Uterus (tissue), 4 donors: ENCODE results near the gene NTPCR. TPM values are rescaled to one million over a fixed set of nuclear protein-coding genes. Genes with fewer than 3 reads are reported as not detected.
A peak's percentile ranks its signal among the peaks of the same experiment; 100 is the strongest.
"Not testable (repeated sequence)": the region's sequence is repeated elsewhere in the genome, so short reads cannot be mapped to it uniquely, and the experiment has no call there.

Source experiments
- DNase-seq, 2 donors: peaks; one replicate each; pipeline ENCODE4 v3.0.0-alpha.2; 2019 to 2020
- H3K27ac ChIP-seq, 2 donors: fragments of 200-600 bp; sonication (generic); 1 replicate in 1 of 2; 2 replicates in 1 of 2; pipeline ENCODE4 v1.5.1; 2016 to 2018
- H3K27me3 ChIP-seq, 2 donors: fragments of 200-600 bp; sonication (generic); one replicate each; pipeline ENCODE4 v1.5.1; 2018 to 2019; ENCODE audit warnings: control low read depth in 1 of 2
- H3K36me3 ChIP-seq, 2 donors: fragments of 200-600 bp; sonication (generic); one replicate each; pipeline ENCODE4 v1.5.1; 2019; ENCODE audit warnings: control low read depth in 1 of 2
- H3K4me1 ChIP-seq, 2 donors: fragments of 200-600 bp; sonication (generic); one replicate each; pipeline ENCODE4 v1.5.1; 2018 to 2019; ENCODE audit warnings: control low read depth in 1 of 2
- H3K4me3 ChIP-seq, 2 donors: fragments of 200-600 bp; sonication (generic); 1 replicate in 1 of 2; 2 replicates in 1 of 2; pipeline ENCODE4 v1.5.1; 2018 to 2019; ENCODE audit warnings: mild to moderate bottlenecking in 1 of 2
- H3K9me3 ChIP-seq, 2 donors: fragments of 200-600 bp; sonication (generic); one replicate each; pipeline ENCODE4 v1.5.1; 2019; ENCODE audit warnings: control low read depth in 1 of 2
- POLR2A ChIP-seq, 2 donors: fragments of 450-650 bp; IDR thresholded peaks; one replicate each; pipeline ENCODE4 v1.6.1; 2016; ENCODE audit warnings: antibody characterized with exemption in 2 of 2, mild to moderate bottlenecking in 1 of 2, moderate library complexity in 1 of 2
- intact Hi-C: fragments of 100-400 bp; cut with DNase I; formaldehyde crosslinking; loops from one replicate; pipeline ENCODE4 v1.15.1; 2023; ENCODE audit warnings: low total_unique reads
- total RNA-seq, 4 donors: library from RNA; depleted of rRNA in 3 of 4; stranded (reverse); fragments of >200 nt in 3 of 4; gene quantifications; one replicate each; pipeline versions ENCODE4 v1.1.0 to v1.2.4, GENCODE V29; 2014 to 2023
- TF ChIP-seq, protein P1 (sequence below), 4 experiments: fragments of 200-600 bp in 2 of 4; fragments of 450-650 bp in 2 of 4; sonication (generic) in 2 of 4; IDR thresholded peaks; one replicate each; pipeline ENCODE4 v1.5.1; 2016 to 2019; ENCODE audit warnings: antibody characterized with exemption in 4 of 4, mild to moderate bottlenecking in 2 of 4, moderate library complexity in 1 of 4
- donor health status: DM: yes; HTN: yes; CAD: no.

The NTPCR gene
- total RNA-seq, 4 donors from 2014 or later: 7.4 to 30.1 (median 17.1) TPM

DNA sequence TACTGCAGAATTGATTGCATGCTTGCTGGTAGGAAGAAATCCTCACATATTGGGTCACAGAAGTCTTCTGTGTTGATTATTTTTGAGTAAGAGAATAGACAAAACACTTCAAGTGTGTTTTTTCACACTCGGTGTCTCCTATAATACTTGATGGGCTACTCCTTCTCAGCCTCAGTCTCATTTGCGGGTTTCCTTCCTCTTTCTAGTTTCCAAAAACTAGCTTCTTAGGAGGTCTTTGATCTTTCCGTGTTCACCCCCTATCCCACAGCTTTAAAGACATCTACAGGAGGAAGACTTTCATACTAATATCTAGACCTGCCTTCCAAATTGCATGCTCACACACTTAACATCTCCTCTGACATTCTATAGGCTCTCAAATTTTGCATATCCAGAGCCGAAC is 40.7 kb upstream of the NTPCR start:
- Histone ChIP-seq H3K27ac (no peak overlapping the region), H3K4me1 (no peaks in the 10 kb centered on the region), H3K4me3 (no peak overlapping the region), H3K27me3 (no peaks in the 10 kb centered on the region), H3K9me3 (no peaks in the 10 kb centered on the region), H3K36me3 (no peaks in the 10 kb centered on the region)
- no peak for TF ChIP-seq POLR2A (IDR thresholded peaks at IDR 0.05)
- TF ChIP-seq, protein P1, sequence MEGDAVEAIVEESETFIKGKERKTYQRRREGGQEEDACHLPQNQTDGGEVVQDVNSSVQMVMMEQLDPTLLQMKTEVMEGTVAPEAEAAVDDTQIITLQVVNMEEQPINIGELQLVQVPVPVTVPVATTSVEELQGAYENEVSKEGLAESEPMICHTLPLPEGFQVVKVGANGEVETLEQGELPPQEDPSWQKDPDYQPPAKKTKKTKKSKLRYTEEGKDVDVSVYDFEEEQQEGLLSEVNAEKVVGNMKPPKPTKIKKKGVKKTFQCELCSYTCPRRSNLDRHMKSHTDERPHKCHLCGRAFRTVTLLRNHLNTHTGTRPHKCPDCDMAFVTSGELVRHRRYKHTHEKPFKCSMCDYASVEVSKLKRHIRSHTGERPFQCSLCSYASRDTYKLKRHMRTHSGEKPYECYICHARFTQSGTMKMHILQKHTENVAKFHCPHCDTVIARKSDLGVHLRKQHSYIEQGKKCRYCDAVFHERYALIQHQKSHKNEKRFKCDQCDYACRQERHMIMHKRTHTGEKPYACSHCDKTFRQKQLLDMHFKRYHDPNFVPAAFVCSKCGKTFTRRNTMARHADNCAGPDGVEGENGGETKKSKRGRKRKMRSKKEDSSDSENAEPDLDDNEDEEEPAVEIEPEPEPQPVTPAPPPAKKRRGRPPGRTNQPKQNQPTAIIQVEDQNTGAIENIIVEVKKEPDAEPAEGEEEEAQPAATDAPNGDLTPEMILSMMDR (IDR thresholded peaks at IDR 0.05): no peak
- no peak for DNase-seq
- intact Hi-C loops: no loop called here

DNA sequence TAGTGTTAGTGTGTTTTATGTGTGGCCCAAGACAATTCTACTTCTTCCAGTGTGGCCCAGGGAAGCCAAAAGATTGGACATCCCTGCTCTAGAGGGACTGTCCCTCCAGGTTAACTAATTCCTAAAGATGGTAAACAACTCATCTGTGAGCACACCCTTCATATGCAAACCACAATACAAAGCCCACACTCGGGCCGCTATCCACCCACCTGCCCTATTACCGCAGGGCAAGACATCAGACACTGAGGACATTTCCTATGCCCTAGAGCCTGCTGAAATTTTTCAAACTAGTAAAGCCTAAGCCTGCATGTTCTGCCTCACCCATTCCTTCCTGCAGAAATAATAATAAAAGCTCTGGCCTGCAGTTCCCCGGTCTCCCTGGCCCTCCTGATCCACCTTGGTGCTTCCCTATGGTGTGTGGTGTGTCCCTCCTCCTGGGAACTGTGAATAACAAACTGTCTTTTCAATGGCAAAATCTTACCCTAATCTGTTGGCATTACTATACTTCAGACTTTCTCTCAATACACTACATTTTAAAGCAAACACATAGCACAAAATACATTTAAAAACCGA is 39.3 kb upstream of the NTPCR start:
- H3K4me1 ChIP-seq: no peaks in the 10 kb centered on the region
- TF ChIP-seq, protein P1 (IDR thresholded peaks at IDR 0.05): no peak
- no peak for TF ChIP-seq POLR2A (IDR thresholded peaks at IDR 0.05)
- H3K27me3 ChIP-seq: no peaks in the 10 kb centered on the region
- no peak overlapping the region for H3K27ac ChIP-seq
- DNase-seq: no peak
- no peaks in the 10 kb centered on the region for H3K9me3 ChIP-seq
- intact Hi-C loops: no loop called here
- H3K36me3 ChIP-seq: no peaks in the 10 kb centered on the region
- H3K4me3 ChIP-seq: no peak overlapping the region

DNA sequence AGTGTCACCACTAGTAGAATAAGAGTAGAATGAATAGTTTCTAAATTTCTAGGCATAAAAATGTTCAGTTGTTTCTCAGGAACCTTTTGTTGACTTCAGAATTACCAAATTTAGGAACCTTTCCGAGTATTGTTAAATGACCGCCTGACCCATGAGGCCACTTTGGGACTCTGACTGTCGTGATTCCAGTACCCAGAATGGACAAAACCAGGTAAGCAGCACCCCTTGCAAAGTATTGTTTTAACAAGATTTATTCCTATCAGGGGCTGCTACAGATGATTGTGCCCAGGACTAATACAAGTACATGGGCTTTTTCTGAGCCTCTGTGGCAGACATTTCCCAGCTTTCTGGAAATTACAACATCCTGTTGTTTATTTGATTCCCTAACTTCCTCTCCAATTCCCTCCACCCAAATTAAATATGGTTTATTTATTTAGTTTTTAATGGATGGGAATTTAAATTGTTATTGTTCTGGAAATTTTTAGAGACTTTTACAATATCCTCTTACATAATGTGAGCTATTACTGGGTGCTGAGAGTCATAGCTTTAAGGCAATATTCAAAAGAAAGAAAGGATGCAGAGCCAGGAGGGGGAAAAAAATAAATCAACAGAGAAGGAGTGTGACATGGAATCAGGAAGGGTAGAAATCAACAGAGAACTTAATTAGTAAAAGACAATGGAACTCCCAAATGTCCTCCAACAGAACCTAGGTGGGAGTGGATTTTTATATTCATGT is 37.4 kb upstream of the NTPCR start:
- no peak for TF ChIP-seq POLR2A (IDR thresholded peaks at IDR 0.05)
- H3K4me3 ChIP-seq: no peak overlapping the region
- no peaks in the 10 kb centered on the region for H3K27me3 ChIP-seq
- no peaks in the 10 kb centered on the region for H3K36me3 ChIP-seq
- DNase-seq: no peak
- intact Hi-C loops: no loop called here
- H3K27ac ChIP-seq: peak overlapping the region in 1 of 2 donors; percentile 8
- no peaks in the 10 kb centered on the region for H3K9me3 ChIP-seq
- no peaks in the 10 kb centered on the region for H3K4me1 ChIP-seq

DNA sequence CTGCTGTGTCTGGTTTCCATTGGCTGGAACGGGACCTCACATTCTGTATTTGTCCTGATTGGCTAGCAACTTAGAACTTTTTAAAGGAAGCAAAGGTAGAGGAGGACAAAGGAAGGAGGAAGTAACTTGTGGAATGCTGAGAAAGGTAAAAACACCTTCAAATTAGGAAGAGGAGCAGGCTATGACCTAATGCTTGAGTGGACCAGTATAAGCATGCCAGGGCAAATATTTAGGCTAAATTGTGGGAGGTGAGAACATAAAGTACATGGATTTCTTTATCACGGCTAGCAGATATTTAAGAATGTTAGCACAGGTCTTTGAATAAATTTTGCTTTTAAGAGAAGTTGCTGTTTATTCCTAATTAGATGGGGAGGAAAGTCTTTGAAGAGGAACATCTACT is 36.1 kb upstream of the NTPCR start:
- H3K4me1 ChIP-seq, DNase-seq, intact Hi-C loops, H3K27me3 ChIP-seq, H3K4me3 ChIP-seq, H3K27ac ChIP-seq, H3K9me3 ChIP-seq, H3K36me3 ChIP-seq: not testable (repeated sequence)

DNA sequence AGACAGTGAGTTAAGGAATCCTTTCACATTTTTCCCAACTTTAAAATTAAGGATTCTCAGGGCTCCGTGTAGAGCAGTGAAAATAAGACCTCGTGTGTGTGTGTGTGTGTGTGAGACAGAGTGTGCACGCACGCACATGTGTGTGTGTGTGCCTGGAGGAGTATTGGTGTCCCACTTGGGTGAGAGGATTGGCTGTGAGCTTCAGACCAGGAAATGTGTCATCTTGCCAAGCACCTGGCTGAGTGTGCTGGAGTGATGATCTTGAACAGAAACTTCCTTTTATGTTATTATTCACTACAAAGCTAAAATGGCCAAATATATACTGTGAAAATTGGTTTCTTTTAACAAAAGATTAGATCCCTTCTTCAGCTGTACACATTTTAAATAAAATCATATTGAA is 35.2 kb upstream of the NTPCR start:
- intact Hi-C loops: no loop called here
- Histone ChIP-seq H3K4me1 (no peaks in the 10 kb centered on the region), H3K4me3 (no peak overlapping the region), H3K36me3 (no peaks in the 10 kb centered on the region), H3K27me3 (no peaks in the 10 kb centered on the region), H3K9me3 (no peaks in the 10 kb centered on the region), H3K27ac (no peak overlapping the region)
- DNase-seq: no peak
- TF ChIP-seq, protein P1 (IDR thresholded peaks at IDR 0.05): no peak
- no peak for TF ChIP-seq POLR2A (IDR thresholded peaks at IDR 0.05)

DNA sequence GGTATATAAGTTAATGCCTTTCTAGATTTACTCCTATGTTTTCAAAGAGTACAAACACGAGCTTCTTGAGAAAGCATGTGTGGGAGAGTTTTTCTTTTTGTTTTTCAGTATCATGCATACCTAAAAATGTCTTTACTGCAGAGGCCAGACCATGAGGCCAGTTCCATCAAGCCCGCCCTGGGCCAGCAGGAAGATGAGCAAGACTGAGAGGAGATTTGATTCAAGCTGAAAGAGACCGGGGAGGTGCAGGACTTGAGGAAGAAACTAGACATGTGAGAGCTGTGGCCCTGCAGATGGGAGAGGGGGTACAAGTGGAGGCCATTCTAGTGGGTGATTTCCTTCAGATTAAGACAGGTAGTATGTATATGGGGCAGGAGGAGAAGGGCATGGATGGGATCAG is 33.4 kb upstream of the NTPCR start:
- Histone ChIP-seq H3K27ac (no peak overlapping the region), H3K4me3 (no peak overlapping the region), H3K9me3 (no peaks in the 10 kb centered on the region), H3K27me3 (no peaks in the 10 kb centered on the region), H3K36me3 (no peaks in the 10 kb centered on the region), H3K4me1 (no peaks in the 10 kb centered on the region)
- no peak for DNase-seq
- TF ChIP-seq POLR2A (IDR thresholded peaks at IDR 0.05): no peak
- TF ChIP-seq, protein P1 (IDR thresholded peaks at IDR 0.05): no peak
- intact Hi-C loops: no loop called here
